Measurements from ENCODE around the gene TSPYL1. TPM values are rescaled to one million over a fixed set of nuclear protein-coding genes. Genes with fewer than 3 reads are reported as not detected.
A peak's percentile ranks its signal among the peaks of the same experiment; 100 is the strongest.
"Not testable (repeated sequence)": the region's sequence is repeated elsewhere in the genome, so short reads cannot be mapped to it uniquely, and the experiment has no call there.

Gene TSPYL1
- total RNA-seq, 2 donors from 2014 or later: 73.4 to 80.6 TPM

GRCh38 chr6:116323863-116324262 lies 44.1 kb upstream of the TSPYL1 start:
- H3K9me3 Mint-ChIP-seq: peaks cover 18% of the 10 kb centered on the region
- H3K36me3 Mint-ChIP-seq (ENCODE audit: low read depth): peaks cover 9% of the 10 kb centered on the region
- 43 to 45% methylated on average over 1 of the region's 1 CpG for WGBS, 2 experiments (ENCODE audit: insufficient coverage in 1 of 2, insufficient read length in 1 of 2)
- H3K27ac Mint-ChIP-seq: peak overlapping the region; percentile 71
- no peaks in the 10 kb centered on the region for H3K27me3 ChIP-seq (ENCODE audit: control insufficient read depth, insufficient read depth, low read length, poor library complexity, severe bottlenecking)
- TF ChIP-seq CTCF (conservative IDR thresholded peaks at IDR 0.05): no peak
- H3K27me3 Mint-ChIP-seq (ENCODE audit: insufficient read depth): no peaks in the 10 kb centered on the region
- H3K4me3 Mint-ChIP-seq: no peak overlapping the region
- no peak overlapping the region for H3K27ac ChIP-seq (ENCODE audit: low read depth, low read length)
- H3K9ac ChIP-seq (ENCODE audit: extremely low read depth, low read length, poor library complexity, severe bottlenecking): no peak overlapping the region
- H3K9me3 ChIP-seq (ENCODE audit: control insufficient read depth, low read length): peaks cover 4% of the 10 kb centered on the region
- no peaks in the 10 kb centered on the region for H3K36me3 ChIP-seq (ENCODE audit: control insufficient read depth, insufficient read depth, low read length)
- peak; percentile 66 for DNase-seq
- peaks cover 7% of the 10 kb centered on the region for H3K4me1 ChIP-seq (ENCODE audit: control insufficient read depth, insufficient read depth, low read length)
- H3K4me3 ChIP-seq (ENCODE audit: low read length): no peak overlapping the region
- peaks cover 58% of the 10 kb centered on the region for H3K4me1 Mint-ChIP-seq

- H3K27me3 Mint-ChIP-seq (ENCODE audit: insufficient read depth); H3K4me3 ChIP-seq (ENCODE audit: low read length); H3K4me3 Mint-ChIP-seq; DNase-seq; H3K36me3 ChIP-seq (ENCODE audit: control insufficient read depth, insufficient read depth, low read length); H3K9me3 ChIP-seq (ENCODE audit: control insufficient read depth, low read length); H3K4me1 ChIP-seq (ENCODE audit: control insufficient read depth, insufficient read depth, low read length); H3K9ac ChIP-seq (ENCODE audit: extremely low read depth, low read length, poor library complexity, severe bottlenecking); H3K27ac ChIP-seq (ENCODE audit: low read depth, low read length); H3K36me3 Mint-ChIP-seq (ENCODE audit: low read depth); H3K27me3 ChIP-seq (ENCODE audit: control insufficient read depth, insufficient read depth, low read length, poor library complexity, severe bottlenecking): not testable (repeated sequence)
- peaks cover 43% of the 10 kb centered on the region for H3K4me1 Mint-ChIP-seq
- peaks cover 18% of the 10 kb centered on the region for H3K9me3 Mint-ChIP-seq
- H3K27ac Mint-ChIP-seq: peak overlapping the region; percentile 80
- 93% methylated on average over 8 to 13 of the region's 13 CpGs for WGBS, 2 experiments (ENCODE audit: insufficient coverage in 1 of 2, insufficient read length in 1 of 2)
Observed at GRCh38 chr6:116321933-116322332, 42.2 kb upstream of the TSPYL1 start.

- Histone ChIP-seq H3K27me3 (ENCODE audit: control insufficient read depth, insufficient read depth, low read length, poor library complexity, severe bottlenecking) (no peaks in the 10 kb centered on the region), H3K27ac (ENCODE audit: low read depth, low read length) (no peak overlapping the region), H3K9ac (ENCODE audit: extremely low read depth, low read length, poor library complexity, severe bottlenecking) (no peak overlapping the region), H3K36me3 (ENCODE audit: control insufficient read depth, insufficient read depth, low read length) (no peaks in the 10 kb centered on the region), H3K4me3 (ENCODE audit: low read length) (no peak overlapping the region), H3K4me1 (ENCODE audit: control insufficient read depth, insufficient read depth, low read length) (no peaks in the 10 kb centered on the region), H3K9me3 (ENCODE audit: control insufficient read depth, low read length) (peaks cover 4% of the 10 kb centered on the region)
- peaks cover 11% of the 10 kb centered on the region for H3K9me3 Mint-ChIP-seq
- DNase-seq: no peak
- TF ChIP-seq CTCF (conservative IDR thresholded peaks at IDR 0.05): no peak
- no peak overlapping the region for H3K27ac Mint-ChIP-seq
- H3K27me3 Mint-ChIP-seq (ENCODE audit: insufficient read depth): no peaks in the 10 kb centered on the region
- H3K4me3 Mint-ChIP-seq: no peak overlapping the region
- peaks cover 2% of the 10 kb centered on the region for H3K36me3 Mint-ChIP-seq (ENCODE audit: low read depth)
- H3K4me1 Mint-ChIP-seq: peaks cover 8% of the 10 kb centered on the region
- 88 to 100% methylated on average over 1 to 2 of the region's 2 CpGs for WGBS, 2 experiments (ENCODE audit: insufficient coverage in 1 of 2, insufficient read length in 1 of 2)
Observed at GRCh38 chr6:116316772-116317467, 37.2 kb upstream of the TSPYL1 start.

GRCh38 chr6:116314878-116315277 lies 35.1 kb upstream of the TSPYL1 start:
- Histone ChIP-seq H3K9me3 (ENCODE audit: control insufficient read depth, low read length) (no peaks in the 10 kb centered on the region), H3K9ac (ENCODE audit: extremely low read depth, low read length, poor library complexity, severe bottlenecking) (no peak overlapping the region), H3K27ac (ENCODE audit: low read depth, low read length) (no peak overlapping the region), H3K4me3 (ENCODE audit: low read length) (no peak overlapping the region), H3K27me3 (ENCODE audit: control insufficient read depth, insufficient read depth, low read length, poor library complexity, severe bottlenecking) (no peaks in the 10 kb centered on the region), H3K4me1 (ENCODE audit: control insufficient read depth, insufficient read depth, low read length) (no peaks in the 10 kb centered on the region), H3K36me3 (ENCODE audit: control insufficient read depth, insufficient read depth, low read length) (no peaks in the 10 kb centered on the region)
- TF ChIP-seq CTCF (conservative IDR thresholded peaks at IDR 0.05): no peak
- Mint-ChIP-seq H3K27ac (no peak overlapping the region), H3K4me1 (peaks cover 5% of the 10 kb centered on the region), H3K36me3 (ENCODE audit: low read depth) (no peaks in the 10 kb centered on the region), H3K9me3 (no peaks in the 10 kb centered on the region), H3K4me3 (no peak overlapping the region), H3K27me3 (ENCODE audit: insufficient read depth) (no peaks in the 10 kb centered on the region)
- no peak for DNase-seq

Measured in endodermal cell (in vitro differentiated cells).